ENCODE measurements around the gene TAF12.
"Not testable (repeated sequence)": the region's sequence is repeated elsewhere in the genome, so short reads cannot be mapped to it uniquely, and the experiment has no call there.

TAF12 gene, protein sequence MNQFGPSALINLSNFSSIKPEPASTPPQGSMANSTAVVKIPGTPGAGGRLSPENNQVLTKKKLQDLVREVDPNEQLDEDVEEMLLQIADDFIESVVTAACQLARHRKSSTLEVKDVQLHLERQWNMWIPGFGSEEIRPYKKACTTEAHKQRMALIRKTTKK

DNA sequence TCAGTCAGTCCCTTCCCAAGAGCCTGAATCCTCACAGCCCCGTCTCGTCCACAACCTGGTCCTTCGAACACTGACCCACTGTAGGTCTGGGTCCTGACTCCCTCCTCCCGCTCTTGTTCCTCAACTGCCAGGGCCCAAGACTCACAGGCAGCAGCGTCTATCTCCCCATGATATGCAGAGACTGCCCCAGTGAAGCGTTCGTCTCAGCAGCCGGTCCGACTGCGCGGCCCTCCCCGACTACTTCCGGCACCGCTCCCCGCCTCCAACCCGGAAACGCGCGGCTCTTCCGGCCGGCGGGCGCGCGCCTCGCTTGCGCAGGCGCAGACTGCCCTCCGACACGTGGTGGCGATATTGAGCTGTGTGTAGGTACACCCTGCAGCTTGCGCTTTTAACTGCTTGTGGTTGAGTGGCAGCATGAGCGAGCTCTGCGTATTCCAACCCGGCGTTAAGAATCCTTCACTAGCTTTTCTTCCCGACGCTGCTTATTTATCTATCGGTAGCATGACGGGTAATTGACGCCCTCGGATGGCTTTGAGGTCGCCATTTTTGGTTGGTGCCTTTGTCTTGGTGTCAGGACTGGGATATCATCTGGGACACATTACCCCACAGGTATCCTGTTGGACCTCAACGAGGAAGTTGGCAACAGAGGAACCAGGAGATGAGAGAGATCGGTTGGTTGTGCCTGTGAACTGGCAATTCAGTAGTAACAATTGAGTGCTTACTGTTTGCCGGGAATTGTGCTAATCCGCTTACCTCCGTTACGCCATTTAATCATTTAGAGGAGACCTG is at the start of gene TAF12:
Gene TAF12 (minus strand): TSS at position 221 of the 789 bp plus-strand sequence. CDS start 20,986 bp downstream, outside the sequence.
- DNase-seq (ENCODE audit: low read depth): peak; percentile 74

DNA sequence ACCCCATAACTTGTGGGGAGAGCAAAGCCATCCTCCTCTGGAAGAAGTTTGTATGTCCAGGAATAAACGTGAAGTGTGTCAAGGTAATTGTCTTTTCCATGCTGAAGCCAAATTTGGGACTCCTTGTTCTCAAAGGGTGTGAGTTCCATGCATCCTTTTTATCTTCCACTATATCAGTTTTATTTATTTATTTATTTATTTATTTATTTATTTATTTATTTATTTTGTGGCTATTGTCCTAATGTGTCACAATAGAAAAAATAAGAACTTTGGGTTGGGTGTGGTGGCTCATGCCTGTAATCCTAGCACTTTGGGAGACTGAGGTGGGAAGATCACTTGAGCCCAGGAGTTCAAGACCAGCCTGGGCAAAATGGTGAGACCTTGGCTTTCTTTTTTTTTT is 48.8 kb upstream of the TAF12 start:
- not testable (repeated sequence) for DNase-seq (ENCODE audit: low read depth)

DNA sequence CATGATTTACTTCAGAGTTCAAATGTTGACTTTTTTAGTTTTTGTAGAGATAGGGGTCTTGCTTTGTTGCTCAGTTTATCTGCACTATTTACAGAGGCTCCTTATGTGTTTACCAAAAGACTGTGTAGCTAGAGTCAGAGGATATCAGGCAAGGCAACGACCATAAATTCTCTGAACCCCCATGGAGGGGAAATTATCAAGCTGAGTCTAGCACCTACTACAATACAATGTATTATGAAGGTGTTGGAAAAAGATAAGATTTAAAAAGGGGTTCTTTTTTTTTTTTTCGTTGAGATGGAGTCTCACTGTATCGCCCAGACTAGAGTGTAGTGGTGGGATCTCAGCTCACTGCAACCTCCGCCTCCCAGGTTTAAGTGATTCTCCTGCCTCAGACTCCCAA is 42.1 kb upstream of the TAF12 start:
- DNase-seq (ENCODE audit: low read depth): no peak

DNA sequence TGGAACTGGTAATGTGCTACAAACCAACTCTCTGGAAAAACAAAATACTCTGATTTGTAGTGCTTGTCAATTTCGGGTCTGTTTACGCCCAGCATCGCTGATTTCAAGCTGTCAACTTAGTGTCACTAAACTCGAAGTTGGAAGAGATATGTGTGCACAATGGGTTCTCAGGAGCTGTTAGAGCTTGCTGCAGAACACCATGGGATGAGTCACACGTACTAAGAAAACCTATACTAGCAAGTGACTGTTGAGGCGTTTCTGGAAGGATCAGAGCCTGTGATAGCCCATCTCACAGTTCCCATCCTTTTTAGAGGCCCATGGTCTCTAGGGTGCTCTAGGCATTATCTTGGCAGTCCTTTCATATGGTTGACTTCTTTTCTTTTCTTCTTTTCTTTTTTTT is 40.0 kb upstream of the TAF12 start:
- DNase-seq (ENCODE audit: low read depth): no peak

DNA sequence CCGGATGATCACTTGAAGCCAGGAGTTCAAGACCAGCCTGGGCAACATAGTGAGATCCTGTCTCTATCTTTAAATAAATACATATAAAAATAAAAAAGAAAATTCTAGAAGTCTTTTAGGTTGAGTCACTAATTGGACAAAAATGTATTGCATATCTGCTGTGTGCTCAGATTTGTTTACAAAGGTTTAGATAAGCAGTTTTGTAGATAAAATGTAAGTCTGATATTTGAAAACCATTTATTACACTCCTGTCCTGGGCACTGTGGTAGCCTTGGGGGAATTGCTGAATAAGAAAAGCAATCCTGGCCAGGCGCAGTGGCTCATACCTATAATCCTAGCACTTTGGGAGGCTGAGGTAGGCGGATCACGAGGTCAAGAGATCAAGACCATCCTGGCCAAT is 37.3 kb upstream of the TAF12 start:
- no peak for DNase-seq (ENCODE audit: low read depth)

DNA sequence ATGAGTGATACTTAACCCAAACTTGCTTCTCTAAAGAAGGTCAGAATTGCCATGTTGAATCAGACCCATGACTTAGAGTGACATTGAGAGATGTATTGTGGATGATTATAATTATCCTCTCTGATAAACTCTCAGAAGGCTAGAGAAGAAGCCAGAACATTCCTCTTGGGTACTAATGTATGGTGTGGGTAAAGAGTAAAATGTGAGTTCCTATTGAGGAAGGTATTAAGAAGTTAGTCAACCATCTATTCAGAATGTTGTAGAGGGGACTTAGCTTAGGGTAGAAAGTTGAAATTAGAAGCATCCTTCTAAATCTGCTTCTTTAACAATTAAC is 33.0 kb upstream of the TAF12 start:
- no peak for DNase-seq (ENCODE audit: low read depth)

DNA sequence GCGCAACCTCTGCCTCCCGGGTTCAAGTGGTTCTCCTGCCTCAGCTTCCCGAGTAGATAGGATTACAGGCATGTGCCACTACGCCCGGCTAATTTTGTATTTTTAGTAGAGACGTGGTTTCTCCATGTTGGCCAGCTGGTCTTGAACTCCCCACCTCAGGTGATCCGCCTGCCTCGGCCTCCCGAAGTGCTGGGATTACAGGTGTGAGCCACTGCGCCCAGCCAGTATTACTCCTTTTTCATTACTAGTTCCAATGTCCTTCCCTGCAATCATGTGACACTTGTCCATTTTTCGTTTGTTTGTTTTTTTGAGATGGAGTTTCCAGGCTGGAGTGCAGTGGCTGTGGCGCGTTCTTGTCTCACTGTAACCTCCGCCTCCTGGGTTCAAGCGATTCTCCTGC is 30.1 kb upstream of the TAF12 start:
- not testable (repeated sequence) for DNase-seq (ENCODE audit: low read depth)

DNA sequence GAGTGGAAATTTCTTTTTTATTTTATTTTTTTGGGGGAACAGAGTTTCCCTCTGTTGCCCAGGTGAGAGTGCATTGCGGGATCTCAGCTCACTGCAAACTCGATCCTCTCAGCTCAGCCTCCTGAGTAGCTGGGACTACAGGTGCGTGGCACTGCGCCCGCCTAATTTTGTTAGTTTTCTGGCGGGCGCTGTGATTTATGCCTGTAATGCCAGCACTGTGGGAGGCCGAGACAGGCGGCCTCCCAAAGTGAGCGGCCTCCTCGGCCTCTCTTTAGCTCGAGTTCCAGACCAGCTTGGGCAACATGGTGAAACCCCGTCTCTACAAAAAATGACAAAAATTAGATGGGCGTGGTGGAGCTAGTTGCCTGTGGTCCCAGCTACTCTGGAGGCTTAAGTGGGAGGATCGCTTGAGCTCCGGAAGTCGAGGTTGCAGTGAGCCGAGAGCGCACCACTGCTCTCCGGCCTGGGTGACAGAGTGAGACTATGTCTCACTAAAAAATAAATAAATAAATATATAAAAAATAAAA is 28.4 kb upstream of the TAF12 start:
- no peak for DNase-seq (ENCODE audit: low read depth)

DNA sequence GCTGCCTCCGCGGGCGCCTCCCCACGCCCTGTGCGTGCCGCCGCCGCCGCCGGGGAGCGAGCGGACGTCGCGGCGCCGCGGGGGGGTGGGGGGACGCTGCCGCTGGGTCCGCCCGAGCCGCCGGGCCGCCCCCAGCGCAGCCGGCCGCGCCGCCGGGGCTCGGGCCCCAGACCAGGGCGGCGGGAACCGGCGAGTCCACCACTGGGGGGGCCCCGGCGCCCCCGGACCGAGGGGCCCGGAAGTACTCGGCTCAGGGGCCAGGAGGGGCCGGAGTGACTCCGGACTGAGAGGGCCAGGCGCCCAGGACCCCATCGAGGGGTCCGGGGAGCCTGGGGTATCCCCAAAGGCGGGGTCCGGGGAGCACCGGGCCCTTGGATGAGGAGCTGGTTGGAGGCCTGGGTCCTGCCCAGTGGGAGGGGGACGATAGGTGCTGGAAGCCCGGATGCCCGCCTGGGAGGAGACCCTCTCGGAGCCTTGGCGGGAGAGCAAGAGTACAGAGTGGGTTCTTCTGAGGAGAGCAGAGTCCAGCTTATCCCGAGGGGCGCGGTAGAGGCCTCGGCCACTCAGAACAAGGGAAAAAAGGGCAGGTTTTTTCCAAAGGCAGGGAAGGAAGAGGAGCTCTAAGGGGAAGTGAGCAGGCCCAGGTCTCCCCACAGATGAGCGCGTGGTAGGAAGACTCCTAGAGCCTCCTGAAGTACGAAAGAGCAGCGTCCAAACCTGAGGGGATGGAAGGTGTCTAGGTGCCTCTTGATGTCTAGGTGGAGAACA is 26.3 kb upstream of the TAF12 start:
- peak; percentile 21 for DNase-seq (ENCODE audit: low read depth)

DNA sequence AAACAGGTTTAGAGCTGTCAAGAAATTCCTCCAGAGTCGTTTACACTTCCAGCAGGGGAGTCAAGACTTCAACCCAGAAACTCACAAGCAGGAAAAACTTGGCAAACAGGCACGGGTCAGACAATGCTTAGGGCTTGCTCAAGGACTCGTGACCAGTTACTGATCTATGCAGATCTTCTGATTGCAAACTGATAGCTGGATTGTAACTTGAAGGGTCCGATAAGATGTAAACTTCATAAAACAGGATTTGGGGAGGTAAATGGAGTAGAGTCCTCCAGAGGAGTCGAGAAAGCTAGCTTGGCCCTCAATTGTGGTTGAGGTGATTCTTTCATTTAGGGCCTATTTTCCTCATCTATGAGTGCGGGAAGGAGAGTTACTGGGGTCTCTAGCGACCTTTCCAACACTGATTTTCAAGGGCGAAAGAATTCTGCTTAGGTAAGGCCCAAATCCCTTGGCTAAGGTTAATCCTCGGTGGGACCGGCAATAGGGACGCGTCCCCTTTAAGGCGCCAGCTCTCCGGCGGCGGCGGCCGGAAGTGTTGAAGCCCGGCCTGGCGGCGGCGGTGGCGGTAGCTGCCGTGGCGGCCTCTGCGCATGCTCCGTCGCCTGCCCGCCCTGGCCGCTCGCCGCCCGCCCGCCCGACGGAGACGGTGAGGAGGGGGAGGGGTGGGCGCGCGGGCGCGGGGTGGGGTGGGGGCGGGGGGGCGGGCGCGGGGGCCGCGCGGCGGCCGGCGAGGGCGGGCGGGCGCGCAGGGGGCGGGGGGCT is 25.5 kb upstream of the TAF12 start, which contains the start of gene GMEB1:
Gene GMEB1 (plus strand): TSS at position 594 of the 765 bp plus-strand sequence. CDS start 14,829 bp downstream, outside the sequence.
- peak; percentile 75 for DNase-seq (ENCODE audit: low read depth)

DNA sequence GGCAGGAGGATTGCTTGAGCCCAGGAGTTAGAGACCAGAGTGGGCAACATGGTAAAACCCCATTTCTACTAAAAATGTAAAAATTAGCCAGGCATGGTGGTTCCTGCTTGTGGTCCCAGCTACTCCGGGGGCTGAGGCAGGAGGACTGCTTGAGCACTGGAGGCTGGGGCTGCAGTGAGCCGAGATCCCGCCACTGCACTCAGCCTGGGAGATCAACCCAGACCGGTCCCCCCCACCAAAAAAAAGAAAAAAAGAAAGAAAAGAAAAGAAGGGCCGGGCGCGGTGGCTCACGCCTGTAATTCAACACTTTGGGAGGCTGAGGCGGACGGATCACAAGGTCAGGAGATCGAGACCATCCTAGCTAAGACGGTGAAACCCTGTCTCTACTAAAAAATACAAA is 23.9 kb upstream of the TAF12 start:
- no peak for DNase-seq (ENCODE audit: low read depth)

DNA sequence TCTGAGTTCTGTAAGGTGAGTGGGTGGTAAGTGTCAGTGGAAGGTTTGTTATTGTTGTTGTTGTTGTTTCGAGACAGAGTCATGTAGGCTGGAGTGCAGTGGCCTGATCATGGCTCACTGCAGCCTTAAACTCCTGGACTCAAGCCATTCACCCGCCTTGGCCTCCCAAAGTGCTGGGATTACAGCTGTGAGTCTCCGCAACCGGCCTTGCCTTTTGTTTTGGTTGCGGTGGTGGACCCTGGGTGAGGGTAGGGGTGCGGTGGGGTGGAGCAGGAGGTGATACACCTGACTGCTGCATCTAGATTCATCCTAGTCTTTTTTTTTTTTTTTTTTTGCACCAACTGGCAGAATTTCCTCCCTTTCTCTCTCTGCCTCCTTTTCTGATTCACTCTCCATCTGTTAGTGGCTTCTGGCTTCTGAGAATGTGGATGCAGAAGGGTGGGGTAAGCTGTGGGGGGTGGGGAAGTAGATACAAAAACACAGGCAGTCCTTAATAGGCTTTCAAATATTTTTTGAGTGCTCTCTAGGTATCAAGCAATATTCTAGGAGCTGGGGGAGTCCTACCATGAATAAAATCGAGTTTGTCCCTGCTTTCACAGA is 21.1 kb upstream of the TAF12 start:
- DNase-seq (ENCODE audit: low read depth): no peak

DNA sequence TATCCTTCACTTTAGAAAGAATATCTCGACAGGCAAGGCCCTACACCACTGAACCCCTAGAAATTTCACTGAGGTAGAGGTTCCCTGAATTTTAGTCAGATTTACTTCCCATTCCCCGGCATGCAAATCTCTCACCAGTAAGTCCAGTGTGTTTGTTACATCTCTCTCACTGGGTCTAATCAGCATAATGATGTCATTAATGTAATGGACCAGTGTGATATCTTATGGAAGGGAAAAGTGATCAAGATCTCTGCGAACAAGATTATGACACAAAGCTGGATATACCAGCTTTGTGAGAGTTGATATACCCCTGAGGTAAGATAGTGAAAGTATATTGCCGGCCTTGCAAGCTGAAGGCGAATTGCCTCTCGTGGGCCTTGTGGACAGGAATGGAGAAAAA is 13.5 kb upstream of the TAF12 start:
- DNase-seq (ENCODE audit: low read depth): no peak

DNA sequence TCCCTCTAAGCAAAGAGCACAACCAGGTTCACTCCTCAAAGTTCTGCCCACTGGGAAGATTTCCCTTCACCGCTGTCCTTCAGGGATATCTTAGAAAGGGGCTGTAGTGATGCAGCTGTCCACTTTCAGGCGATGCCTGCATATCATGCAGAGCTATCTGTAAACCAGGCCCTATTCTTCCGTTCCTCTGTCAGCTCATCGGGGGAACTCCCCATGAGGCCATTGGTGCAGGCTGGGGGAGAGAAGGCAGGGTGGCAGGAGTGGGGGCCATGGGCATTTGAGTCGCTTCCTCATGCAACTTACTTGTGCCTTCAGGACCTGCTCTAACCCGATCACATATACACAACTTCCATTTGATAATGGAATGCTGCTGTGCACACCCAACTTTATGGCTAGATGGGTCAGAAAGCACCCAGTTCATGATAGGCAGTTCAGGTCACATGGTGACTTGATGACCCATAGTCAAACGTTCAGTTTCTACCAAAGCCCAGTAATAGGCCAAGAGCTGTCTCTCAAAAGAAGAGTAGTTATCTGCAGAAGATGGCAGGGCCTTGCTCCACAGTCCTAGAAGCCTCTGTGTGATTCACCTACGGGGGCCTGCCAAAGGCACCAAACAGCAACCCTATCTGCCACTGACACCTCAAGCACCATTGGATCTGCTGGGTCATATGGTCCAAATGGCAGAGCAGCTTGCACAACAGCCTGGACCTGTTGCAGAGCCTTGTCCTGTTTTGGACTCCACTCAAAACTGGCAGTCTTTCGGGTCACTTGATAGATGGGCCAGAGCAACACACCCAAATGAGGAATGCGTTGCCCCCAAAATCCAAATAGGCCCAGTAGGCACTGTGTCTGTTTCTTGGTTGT is 12.8 kb upstream of the TAF12 start:
- not testable (repeated sequence) for DNase-seq (ENCODE audit: low read depth)

DNA sequence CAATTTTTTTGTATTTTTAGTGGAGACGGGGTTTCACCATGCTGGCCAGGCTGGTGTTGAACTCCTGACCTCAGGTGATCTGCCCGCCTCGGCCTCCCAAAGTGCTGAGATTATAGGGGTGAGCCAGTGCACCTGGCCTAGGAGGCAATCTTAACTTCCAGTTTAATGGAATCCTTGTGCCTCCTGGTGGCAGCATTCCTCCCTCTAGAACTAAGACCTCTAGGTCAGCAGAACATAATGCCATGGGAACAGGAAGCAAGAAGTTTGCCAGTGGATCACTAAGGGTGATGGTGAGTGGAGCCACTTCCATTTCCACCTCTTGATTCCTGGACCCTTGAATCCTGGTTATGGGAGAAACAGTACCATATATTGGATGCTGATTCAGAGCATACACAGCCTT is 11.0 kb upstream of the TAF12 start:
- DNase-seq (ENCODE audit: low read depth): not testable (repeated sequence)

DNA sequence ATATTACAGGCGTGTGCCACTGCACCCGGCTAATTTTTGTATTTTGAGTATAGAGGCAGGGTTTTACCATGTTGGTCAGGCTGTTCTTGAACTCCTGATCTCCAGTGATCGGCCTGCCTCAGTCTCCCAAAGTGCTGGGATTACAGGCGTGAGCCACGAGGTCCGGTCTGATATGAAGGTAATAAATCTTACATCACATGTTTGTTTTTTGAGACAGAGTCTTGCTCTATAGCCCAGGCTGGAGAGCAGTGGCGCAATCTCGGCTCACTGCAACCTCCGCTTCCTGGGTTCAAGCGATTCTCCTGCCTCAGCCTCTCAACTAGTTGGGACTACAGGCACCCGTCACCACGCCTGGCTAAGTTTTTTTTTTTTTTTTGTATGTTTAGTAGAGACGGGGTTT is 10.2 kb upstream of the TAF12 start:
- not testable (repeated sequence) for DNase-seq (ENCODE audit: low read depth)

DNA sequence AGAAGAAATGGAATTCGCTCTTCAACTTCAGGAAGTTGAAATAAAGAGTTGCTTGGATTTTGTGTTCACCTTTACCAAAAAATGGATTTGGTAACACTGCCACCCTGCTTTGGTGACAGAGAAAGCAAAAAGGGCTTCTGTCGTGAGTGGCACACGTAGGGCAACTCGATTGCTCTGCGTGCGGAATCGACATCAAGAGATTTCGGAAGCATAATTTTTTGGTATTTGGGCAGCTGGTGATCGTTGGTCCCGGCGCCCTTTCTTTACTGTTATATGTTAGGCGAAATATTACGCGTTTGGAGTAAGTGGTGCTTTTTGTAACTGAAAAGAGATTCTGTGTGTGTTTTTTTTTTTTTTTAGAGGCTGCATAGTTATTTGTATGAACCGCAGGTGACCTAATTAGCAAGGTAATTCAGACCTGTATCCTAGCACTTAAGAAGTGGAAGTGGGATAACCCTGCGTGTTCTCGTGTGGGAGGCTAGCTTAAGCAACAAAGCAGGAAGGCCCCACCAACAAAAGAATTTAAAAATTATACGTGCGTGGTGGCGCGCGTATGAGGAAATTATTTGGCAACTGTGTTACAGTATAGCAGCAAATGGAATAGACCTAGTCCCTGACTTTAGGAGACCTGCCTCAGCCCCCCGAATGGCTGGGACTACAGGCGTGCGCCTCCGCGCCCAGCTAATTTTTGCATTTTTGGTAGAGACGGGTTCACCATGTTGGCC is 5.8 kb upstream of the TAF12 start, which contains the start of gene RNU11:
Gene RNU11 (plus strand): TSS at position 127 of the 725 bp plus-strand sequence.
- peak; percentile 76 for DNase-seq (ENCODE audit: low read depth)

DNA sequence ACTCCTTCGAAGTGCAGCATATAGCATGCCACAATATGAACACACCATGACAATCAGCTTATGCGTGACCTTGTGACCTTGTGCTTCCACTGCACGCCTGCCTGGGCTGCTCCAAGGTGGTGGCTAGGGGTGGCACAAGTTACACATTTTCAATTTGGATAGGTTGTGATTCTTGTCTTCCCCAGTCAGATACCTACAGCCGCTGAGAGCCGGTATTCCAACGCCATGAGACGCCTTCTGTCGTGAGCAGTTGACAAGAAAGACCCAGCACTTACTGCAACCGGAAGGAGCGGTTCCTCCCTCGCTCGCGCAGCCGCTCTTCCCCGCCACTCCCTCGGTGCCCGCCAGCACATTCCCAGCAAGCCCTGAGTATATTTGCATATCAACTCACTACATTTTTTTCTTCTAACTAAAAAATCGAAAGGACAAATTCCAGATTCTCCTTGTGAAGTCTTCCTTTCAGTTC is 5.2 kb upstream of the TAF12 start:
- DNase-seq (ENCODE audit: low read depth): peak; percentile 70

DNA sequence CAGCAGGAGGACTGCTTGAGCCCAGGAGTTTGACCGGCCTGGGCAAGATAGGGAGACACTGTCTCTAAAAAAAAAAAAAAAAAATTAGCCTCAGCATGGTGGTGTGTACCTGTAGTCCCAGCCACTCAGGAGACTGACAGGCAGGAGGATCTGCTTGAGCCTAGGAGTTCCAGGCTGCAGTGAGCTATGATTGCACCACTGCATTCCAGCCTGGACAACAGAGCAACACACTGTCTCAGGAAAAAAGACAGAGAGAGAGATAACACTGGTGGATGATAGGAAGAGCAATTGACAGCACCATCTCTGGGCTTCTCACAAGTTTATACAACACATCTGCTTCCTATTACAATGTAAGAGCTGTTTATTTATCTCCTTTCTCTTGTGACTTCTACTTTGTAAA is 3.2 kb upstream of the TAF12 start:
- no peak for DNase-seq (ENCODE audit: low read depth)

DNA sequence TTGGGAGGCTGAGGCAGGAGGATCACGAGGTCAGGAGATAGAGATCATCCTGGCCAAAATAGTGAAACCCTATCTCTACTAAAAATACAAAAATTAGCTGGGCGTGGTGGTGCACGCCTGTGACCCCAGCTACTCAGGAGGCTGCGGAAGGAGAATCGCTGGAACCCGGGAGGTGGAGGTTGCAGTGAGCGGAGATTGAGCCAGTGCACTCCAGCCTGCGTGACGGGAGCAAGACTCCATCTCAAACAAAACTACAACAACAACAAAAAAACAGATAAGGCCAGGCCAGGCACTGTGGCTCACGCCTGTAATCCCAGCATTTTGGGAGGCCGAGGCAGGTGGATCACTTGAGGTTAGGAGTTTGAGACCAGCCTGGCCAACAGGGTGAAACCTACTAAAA is 2.5 kb upstream of the TAF12 start:
- not testable (repeated sequence) for DNase-seq (ENCODE audit: low read depth)
